Measurements from ENCODE around the gene ZNF526.
A peak's percentile ranks its signal among the peaks of the same experiment; 100 is the strongest.

ZNF526 gene

GRCh38 chr19:42197375-42197817 is 22.7 kb upstream of the ZNF526 start:
- no peak for DNase-seq (ENCODE audit: low spot score)

GRCh38 chr19:42198676-42199439 is 21.3 kb upstream of the ZNF526 start:
- no peak for DNase-seq (ENCODE audit: low spot score)

- DNase-seq (ENCODE audit: low spot score) = no peak
These were observed 20.5 kb upstream of the ZNF526 start for GRCh38 chr19:42199440-42200115.

- DNase-seq (ENCODE audit: low spot score) = no peak
These were observed 19.9 kb upstream of the ZNF526 start for GRCh38 chr19:42200116-42200715.

- no peak for DNase-seq (ENCODE audit: low spot score)
These were observed 18.4 kb upstream of the ZNF526 start for GRCh38 chr19:42201489-42202289.

- DNase-seq (ENCODE audit: low spot score) = no peak
These were observed 17.7 kb upstream of the ZNF526 start for GRCh38 chr19:42202290-42202880.

GRCh38 chr19:42203700-42204099 is 16.4 kb upstream of the ZNF526 start:
- DNase-seq (ENCODE audit: low spot score) = no peak

- DNase-seq (ENCODE audit: low spot score) = no peak
These were observed 15.4 kb upstream of the ZNF526 start for GRCh38 chr19:42204664-42205063.

GRCh38 chr19:42206871-42207755 is 13.0 kb upstream of the ZNF526 start:
- no peak for DNase-seq (ENCODE audit: low spot score)

- no peak for DNase-seq (ENCODE audit: low spot score)
These were observed 12.3 kb upstream of the ZNF526 start for GRCh38 chr19:42207767-42208271.

GRCh38 chr19:42208612-42209011 is 11.5 kb upstream of the ZNF526 start:
- DNase-seq (ENCODE audit: low spot score) = no peak

GRCh38 chr19:42212886-42213285 is 7.2 kb upstream of the ZNF526 start:
- DNase-seq (ENCODE audit: low spot score) = no peak

- no peak for DNase-seq (ENCODE audit: low spot score)
These were observed 5.2 kb upstream of the ZNF526 start for GRCh38 chr19:42214810-42215485.

- peak; percentile 67 for DNase-seq (ENCODE audit: low spot score)
These were observed 3.2 kb upstream of the ZNF526 start for GRCh38 chr19:42216653-42217519.

- DNase-seq (ENCODE audit: low spot score) = peak; percentile 96
These were observed 2.3 kb upstream of the ZNF526 start, which contains the start of gene DEDD2 for GRCh38 chr19:42217520-42218437. DEDD2 (minus strand) TSS chr19:42217677; CDS start chr19:42217007, 670 bp downstream.

- DNase-seq (ENCODE audit: low spot score) = no peak
These were observed 612 bp downstream of the ZNF526 start for GRCh38 chr19:42220751-42221097.

- DNase-seq (ENCODE audit: low spot score) = no peak
These were observed 5.0 kb downstream of the ZNF526 start for GRCh38 chr19:42224940-42225717.
